ENCODE data around the gene BUD13.

BUD13 gene

DNA sequence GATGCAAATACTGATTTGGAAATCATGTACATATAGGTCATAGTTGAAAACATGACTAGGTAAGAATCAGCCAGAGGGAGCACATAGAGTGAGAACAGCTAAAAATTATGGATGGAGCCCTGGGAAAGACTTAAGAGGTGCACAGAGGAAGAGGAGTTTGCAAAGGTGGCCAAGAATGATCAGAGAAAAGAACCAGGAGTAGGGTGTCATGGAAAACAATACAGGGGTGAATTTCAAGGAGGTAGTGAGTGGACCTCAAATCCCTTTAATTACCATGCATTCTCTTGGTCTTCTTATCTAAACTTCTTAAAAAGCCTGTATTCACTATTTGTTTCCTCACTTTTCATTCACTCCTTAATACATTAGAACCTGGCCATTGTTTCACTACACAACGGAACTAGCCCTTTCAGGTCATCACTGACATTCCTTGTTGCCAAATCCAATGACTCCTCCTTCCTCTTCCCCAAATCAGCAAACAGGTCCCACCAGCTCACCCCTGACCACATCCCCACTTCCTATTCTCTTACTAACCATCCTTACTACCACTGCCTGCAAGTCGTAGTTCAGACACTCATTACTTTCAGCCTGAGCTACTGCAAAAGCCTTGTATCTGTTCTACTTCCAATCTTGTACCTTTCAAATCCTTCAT is 22.6 kb downstream of the BUD13 start:
- DNase-seq (ENCODE audit: low read depth in 2 of 2) = no peak

DNA sequence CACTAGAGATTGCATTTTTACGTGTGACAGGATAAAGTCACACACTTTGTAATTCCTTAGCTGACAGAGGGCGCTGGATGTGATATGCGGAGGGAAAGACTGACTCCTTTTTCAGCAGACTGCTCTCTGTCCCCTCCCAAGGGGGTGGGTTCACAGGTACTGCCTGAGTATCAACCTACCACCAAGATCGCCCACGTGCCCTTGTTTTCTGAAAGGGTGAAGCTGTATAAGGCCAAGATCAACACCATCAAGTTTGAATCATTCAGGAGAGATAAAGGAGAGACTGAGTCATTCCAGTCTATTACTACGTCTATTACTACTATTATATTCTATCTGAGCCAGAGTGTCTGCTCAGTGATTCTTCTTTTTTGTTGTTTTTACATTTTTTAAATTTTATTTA is 30.7 kb downstream of the BUD13 start:
- DNase-seq (ENCODE audit: low read depth in 2 of 2) = no peak

DNA sequence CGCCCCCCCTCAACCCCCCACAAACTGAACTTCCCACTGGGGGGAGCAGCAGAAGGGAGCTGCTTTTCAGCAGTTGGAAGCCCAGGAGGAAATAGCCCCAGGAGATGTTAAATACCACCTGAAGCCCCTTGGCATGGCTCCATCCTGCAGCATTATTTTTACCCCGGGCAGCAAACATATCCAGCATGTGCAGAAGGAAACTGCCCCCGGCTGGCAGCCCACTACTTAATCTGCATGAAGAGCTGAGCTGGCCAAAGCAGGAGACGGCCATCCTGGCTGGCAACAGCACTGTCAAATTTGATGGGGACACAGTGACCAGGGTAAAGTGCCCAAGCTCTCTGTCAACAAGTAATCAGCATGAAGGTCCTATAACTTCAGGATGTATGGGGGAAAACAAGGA is 32.0 kb downstream of the BUD13 start:
- no peak for DNase-seq (ENCODE audit: low read depth in 2 of 2)

DNA sequence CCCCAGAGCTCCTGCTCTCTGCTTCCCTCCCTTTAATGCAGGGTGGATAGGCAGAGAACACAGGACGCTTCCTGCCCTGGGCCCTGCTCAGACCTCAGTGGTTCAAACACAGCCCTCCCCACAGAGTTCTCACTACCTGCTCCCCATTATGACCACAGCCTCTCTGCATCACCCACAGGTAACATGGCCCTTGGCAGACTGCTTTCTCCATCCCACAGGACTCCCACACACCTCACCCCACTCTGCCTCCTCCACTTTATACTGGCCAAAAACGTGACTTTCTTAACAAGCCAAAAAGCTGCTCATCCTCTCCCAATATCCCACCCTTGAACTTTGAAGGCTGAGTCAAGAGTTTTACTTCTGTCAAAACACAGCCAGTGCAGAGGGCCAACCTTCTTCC is 33.8 kb downstream of the BUD13 start:
- DNase-seq (ENCODE audit: low read depth in 2 of 2) = no peak

DNA sequence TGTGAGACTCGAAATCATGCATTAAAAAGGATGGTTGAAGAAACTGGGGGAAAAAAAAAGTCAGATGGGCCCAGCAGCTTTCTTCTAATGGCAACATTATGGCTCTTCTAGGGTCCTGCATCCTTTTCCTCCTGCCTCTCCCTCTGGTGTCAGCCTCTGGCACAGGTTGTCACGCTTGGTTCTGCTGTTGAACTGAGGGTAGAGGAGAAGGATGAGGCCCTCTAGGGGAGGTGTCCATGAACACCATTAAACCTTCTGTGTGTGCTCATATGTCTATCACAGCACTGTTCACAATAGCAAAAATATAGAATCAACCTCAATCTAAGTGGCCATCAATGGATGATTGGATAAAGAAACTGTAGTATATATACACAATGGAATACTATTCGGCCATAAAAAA is 36.0 kb downstream of the BUD13 start:
- DNase-seq (ENCODE audit: low read depth in 2 of 2) = no peak

DNA sequence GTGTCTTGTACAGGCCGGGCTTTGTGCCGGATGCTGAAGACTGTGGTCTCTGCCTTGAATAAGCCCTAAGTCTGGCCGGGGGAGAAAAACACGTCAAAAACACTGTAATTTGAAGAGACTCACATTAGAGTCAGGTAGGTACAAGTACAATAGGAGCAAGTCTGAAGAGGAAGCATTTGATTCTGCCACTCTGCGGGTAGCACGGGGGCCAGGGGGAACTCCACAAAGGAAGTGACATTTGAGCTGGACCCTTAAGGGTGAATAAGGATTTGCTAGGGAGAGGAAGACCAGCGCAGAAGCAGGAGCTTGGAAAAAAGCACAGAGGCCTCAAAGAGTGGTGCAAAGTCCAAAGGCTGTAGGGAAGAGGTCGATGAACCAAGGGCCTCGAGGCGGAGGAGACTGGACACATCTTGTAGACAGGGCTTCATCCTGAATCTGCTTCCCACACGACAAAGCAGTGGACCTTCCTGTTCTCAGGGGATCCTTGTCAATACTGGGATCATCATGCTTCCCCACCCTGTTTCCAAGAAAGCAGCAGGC is 38.7 kb downstream of the BUD13 start:
- DNase-seq (ENCODE audit: low read depth in 2 of 2) = no peak

DNA sequence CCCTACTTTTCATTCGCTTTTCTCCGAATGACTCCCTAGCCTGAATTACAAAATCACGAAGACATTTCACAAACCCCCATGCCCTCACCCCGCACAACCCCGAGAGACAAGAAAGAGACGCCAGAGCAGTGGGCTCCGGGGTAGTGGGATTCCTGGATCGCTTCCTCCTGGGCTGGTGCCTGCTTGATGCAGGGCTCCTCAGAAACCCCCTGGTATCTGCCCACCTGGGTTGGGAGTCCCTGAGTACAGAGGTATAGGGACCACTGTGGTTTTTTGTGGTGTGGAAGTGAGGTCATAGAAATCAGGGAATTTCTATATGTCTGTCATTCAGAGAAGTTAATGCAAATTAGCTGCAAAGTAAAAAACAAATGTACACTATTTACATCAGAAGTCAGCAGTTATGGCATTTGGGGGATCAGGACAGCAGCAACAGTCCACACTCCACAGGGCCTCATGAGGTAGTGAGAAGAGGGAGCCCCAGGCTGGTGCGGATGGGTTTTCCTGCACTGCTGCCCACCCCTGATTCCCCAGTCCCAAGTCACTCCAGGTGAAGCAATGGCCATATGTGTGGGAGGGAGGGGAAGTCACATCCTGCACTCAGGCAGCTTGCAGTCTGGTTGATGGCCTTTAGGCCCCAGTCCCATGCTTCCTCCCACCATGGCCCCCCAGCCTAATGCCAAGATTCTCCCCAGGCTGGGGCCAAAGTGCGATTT is 39.6 kb downstream of the BUD13 start:
- DNase-seq (ENCODE audit: low read depth in 2 of 2) = no peak

DNA sequence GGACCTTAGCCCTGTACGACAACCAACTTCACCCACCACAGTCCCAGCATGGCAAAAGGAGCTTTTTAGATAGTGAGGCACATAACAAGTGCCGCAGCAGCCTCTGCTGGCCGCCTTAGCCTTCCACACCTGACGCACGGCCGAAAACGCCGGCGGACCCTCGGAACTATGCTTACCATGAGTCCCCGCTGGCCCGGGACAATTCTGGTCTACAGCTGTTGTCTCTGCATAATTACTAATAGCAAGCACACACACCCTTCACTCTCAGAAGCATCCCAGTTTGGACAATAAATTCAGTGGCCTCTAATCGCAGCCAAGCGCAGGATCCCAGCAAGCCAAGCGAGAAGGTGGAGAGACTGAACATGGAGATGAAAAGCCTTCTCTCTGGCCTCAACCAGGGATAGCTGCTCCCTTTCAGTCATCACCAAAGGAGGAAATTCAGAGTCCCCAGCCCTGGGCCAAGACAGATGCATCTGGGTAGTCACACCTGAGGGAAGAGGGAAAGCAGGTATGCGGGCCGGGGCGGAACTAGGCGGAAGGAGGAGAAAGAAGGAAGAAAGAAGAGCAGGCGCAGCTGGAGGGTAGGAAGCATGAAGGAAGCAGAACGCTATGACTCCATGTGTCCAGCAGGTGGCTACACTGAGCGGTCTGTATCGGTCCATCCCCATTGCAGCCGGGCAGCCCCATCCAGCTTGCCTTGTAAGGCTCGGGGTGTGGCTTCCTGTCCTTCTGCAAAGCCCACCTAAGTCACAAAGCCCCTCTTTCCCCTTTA is 40.3 kb downstream of the BUD13 start:
- peak; percentile 36 to 39 for DNase-seq (ENCODE audit: low read depth in 2 of 2)

DNA sequence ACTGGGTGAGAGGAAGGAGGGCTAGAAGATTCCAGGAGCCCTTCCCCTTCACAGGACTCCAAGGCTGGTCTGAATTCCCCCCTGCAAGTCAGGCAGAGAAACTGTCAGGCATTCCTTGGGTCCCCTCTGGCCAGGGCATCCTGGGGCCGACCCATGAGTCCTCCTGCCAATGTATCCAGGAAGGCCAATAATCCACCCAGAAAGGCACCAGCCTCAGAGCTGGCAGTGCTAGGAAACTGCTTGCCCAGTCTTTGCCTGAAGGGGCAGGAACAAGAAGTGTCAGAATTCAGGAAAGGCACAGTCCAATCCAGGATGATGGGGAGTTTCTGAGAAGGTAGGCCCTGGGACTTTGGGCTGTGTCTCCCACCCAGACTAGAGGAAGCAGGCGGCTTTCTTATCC is 41.0 kb downstream of the BUD13 start:
- DNase-seq (ENCODE audit: low read depth in 2 of 2) = no peak

DNA sequence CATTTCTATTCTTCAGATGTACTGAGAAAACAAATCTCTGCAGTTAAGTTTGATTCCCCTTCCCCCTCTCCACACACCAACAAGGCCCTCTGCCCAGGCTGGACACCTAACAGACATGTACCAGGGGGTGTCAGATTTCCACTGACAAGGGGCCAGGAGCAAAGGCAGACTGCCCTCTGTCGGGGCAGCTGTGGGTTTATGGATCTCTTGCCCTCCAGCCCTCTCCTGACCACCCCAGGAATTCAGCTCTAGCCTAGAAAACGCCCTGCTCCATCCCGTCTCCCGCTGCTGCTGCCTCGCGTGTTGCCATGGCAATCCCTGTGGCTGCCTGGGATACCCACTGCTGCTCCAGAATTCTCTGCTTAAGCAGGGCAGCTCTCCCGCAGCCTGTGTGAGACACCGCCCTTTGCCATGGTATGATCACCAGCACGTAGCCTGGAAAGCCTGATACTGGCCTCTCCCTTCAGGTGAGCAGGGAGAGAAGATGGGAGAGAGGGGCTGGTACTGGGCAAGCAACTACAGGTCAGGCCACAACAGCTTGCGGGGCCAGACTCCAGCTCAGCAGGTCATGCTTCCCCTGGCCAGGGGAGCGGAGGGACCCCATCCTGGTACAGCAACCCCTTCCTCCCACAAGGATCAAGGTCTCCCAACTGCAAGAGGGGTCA is 41.6 kb downstream of the BUD13 start:
- no peak for DNase-seq (ENCODE audit: low read depth in 2 of 2)

DNA sequence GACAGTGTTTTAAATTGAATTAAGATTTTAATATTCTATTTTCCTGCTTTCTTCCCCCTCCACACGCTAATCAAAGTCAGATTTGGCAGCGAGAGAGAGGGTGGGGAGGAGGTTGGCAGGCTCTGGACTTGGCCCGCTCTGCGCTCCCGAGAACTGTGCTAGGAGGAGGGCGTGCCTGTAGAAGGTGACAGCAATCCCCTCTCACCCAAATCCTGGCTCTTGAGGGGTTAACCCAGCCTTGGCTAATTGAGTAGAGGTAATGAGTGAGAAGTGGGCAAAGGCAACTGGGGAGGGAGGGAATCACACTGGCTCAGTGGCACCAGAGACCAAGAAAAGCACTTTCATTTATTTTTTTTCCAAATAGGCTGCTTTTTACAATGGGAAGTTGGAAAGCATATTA is 42.2 kb downstream of the BUD13 start:
- no peak for DNase-seq (ENCODE audit: low read depth in 2 of 2)

DNA sequence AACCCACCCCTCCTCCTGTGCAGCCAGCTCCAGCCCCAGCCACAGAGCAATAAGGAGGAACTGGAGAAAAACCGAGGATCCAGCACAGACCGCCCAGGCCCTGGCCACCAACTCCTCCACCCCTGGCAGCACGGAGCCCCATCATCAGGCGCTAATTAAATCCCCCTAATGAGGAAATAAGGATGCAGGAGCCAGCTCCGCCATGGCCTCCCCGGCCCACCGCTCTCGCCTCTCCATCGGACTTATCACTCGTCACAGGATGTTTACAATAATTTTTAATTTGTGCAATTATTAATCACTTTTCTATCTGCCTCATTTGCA is 42.6 kb downstream of the BUD13 start:
- DNase-seq (ENCODE audit: low read depth in 2 of 2) = no peak

DNA sequence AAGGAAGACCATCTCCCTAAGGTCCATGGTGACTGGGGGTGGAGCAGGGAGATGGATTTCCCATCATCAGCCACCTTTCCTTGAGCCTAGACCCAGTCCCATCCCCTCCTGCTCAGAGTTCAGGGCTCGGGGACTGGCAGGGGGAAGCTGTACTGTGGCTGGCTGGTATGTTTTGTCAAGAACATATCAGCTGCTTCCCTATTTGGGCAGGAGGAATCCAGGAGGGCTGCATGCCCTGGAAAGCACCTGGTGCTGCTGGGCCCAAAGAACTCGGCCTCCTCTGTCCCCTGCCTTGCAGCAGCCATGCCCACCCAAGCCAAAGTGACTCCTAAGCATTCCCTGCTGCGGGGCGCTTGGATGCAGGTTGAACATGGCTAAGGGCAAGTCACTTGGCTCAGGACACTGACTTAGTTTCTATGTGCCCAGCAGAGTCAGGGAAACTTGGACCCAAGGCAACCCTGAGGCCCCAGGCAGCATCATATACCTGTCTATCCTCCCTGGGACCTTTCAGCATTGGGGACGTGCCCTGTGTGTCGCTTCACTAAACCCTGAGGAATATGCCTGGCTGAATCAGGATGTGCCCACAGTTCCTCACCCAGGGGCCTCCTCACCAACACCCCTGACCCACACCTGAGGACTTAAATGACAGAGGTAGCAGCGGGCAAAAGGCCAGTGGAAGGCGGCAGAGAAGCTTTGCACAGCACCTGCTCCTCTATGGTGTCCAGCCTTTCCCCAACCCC is 43.1 kb downstream of the BUD13 start:
- no peak for DNase-seq (ENCODE audit: low read depth in 2 of 2)

DNA sequence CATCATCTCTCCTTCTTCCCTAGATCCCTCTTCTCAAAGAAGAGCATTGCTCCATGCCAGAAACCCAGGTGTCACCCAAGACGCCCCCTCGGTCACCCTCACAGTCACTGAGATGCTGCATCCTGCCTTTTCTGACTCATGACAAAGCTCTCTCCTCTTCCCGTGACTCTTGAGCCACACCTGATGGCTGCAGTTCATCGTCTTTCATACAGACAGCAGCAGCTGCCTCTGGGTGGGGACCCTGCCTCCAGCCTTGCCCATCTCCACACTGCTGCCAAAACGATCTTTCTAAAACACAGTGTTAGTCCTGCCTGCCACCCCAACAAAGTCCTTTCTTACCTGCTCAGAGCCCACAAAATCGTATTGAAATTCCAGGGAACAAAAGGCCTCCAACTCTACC is 44.8 kb downstream of the BUD13 start:
- no peak for DNase-seq (ENCODE audit: low read depth in 2 of 2)

DNA sequence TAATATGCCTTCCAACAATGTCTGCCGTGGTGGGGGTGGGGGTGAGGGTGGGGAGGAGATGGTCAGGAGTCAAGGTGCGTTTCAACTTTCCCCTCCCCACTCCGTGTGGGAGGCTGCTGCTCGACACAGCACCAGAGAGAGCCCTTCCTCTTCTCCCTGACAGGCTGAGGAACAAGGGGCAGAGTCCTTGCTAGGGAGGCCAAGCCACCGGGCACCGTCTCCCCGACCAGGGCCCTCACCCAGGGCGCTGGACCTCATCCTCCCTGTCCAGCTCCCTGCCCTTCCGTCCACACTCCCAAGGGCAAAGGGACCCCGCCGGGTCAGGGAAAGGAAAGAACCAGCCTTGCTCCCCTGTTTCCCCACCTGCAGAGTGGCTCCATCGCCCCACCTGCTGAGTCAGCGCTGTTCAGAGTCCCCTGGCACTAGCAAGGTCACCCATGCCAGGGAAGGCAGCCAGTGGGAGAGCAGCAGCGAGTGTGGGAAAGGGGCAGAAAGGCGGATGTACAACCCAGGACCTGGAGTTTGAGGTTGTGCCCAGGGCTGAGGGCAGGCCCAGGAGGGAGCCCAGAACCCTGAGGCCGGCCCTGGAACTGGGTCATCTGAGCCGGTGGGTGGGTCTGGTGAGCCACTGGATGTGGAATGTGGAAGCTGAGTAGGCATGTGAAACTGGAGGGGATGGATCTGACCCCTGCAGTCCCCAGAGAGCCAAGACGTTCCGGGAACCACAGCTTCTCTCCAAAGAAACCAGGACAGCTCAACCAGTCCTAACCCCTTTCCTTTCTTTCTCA is 47.2 kb downstream of the BUD13 start:
- no peak for DNase-seq (ENCODE audit: low read depth in 2 of 2)

DNA sequence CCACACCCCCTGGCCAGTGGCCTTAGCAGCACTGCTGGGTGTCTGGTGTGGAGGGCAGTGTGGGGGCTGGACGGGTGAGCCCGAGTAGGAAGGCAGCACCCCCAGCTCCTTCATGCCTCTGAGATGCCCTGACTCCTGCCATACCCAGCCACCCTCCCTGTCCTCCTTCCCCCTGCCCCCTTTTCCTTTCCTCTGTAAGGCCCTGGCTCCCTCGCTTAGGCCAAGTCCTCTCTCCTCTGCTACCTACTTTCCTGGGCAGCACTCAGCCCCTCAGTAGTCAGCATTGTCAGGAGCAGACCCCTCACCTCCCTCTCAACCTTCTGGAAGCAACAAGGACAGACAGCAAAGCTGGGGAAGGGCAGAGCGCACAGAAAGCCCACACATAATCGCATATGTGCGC is 48.0 kb downstream of the BUD13 start:
- DNase-seq (ENCODE audit: low read depth in 2 of 2) = no peak

DNA sequence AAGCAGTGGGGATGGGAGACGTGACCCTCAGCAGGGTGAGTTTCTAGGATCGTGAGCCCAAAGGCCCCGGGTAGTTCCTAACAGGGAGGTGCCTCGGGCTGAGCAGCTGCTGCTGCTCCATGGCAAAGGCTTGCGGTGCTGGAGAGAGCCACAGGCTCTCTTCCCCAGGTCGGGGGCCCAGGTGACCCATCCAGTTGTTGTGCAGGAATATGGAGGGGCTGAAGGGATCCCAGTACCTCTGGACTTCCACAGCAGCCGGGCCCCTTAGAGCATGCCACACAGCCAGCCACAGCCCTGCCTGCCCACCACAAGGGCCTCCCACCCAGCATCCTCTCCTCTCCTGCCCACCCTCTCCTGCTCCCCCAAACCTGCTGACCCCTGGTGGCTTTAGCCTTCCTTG is 49.3 kb downstream of the BUD13 start:
- DNase-seq (ENCODE audit: low read depth in 2 of 2) = no peak

DNA sequence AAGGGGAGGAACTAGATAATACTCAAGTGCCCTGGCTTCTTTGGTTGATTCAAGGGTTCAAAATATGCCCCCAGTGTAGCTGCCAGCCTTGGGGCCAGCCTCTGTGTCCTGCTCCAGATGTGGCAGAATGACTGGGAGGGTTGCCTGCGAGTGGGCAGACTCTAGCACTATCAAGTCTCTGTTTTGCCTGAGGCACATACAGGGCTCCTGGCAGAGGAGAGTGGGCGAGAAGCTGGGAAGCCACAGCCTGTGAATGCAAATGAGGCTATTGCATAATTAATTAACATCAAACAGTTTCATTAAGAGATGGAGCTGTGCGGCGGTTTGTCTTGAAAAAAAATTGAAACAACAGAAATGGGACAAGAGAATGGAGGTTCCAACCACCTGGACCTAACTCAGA is 50.8 kb downstream of the BUD13 start:
- no peak for DNase-seq (ENCODE audit: low read depth in 2 of 2)

DNA sequence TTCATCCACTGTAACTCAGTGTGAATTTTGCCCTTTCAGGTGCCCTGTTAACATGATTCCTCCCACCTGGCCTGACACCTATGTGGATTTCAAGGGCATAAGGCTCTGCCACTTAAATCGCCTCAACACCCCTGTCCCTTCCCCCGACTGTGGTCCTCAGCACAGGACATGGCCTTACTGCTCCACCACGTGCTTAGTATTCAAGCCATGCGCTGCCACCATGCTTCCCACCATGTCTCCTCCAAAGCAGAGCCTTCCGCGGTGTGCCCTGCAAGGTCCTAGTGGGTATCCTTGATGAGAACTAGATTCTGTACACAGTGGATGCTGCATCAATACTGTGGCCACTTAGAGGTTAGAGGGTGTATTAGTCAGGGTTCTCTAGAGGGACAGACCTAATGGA is 51.9 kb downstream of the BUD13 start:
- no peak for DNase-seq (ENCODE audit: low read depth in 2 of 2)

DNA sequence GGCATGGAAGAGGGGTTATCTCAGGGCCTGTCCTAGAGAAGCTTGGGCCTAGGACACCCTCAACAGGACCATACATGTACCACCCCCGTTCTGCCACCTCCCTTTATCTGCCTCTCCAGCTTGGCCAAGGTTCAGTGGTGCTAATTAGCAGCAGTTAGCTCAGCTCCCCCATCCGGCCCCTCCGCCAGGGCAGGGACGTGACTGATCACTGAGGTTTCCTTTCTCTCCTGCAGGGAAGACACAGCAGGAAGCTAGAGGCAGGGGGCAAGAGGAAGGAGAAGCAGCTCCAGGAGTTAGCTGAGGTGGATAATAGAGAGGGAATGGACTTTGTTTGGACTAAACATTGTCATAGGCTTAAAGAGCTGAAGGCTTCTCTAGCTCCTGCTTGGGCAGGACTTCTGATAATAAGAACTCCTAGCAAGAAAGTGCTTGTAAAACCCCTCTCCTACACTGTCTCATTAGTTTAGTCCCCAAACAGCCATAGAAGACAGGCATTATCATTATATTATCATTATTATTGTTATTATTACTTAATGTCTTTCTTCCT is 53.8 kb downstream of the BUD13 start:
- no peak for DNase-seq (ENCODE audit: low read depth in 2 of 2)

DNA sequence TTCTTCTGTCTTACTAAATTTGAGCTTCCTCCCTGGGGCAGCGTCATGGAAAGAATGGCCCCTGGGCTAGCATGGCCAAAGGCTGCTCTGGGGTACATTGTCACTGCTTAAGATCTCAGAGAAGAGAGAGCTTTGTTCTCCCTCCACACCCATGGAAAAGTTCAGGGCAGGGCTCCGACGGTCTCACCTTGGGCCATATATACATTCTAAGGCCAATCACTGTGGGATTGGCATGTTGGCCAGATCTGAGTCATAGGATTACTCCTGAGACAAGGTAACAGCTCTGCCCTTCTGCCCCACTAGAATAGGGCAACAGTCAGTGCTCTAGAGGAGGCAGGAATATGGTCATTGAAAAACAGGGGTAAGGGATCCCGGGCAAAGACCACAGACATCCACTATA is 56.2 kb downstream of the BUD13 start:
- no peak for DNase-seq (ENCODE audit: low read depth in 2 of 2)

Measured in stimulated activated CD8-positive, alpha-beta memory T cell treated with anti-CD3 and anti-CD28 coated beads, Interleukin-15, amount 100 ng/mL, for 48 hours (primary cell).